GM18507 (cell line): ENCODE results near the gene RBM6.
"Not testable (repeated sequence)": the region's sequence is repeated elsewhere in the genome, so short reads cannot be mapped to it uniquely, and the experiment has no call there.

Experiments
- DNase-seq: peaks from one replicate; pipeline ENCODE4 v3.0.0; 2011; ENCODE audit warnings: low read depth; ENCODE audit not compliant: insufficient read length; ENCODE audit errors: extremely low spot score
- FAIRE-seq: peaks from 2 replicates; lab custom pipeline; 2011; peaks lifted over from hg19 to GRCh38; lab: Jason Lieb, UNC

RBM6 gene

DNA sequence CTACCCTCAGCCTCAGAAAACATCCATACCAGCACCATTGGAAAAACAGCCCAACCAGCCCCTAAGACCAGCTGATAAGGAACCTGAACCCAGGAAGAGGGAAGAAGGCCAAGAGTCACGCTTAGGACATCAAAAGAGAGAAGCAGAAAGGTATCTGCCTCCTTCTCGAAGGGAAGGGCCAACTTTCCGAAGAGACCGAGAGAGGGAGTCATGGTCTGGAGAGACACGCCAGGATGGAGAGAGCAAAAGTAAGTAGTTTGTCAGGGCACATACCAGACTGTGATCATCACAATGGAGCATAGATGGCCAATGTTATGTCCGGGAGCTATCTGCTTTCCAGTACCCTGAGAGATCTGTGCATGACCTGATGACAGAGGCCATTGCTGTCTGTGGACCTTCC, 117.8 kb downstream of the RBM6 start:
- DNase-seq (no peak), FAIRE-seq (no peak)

DNA sequence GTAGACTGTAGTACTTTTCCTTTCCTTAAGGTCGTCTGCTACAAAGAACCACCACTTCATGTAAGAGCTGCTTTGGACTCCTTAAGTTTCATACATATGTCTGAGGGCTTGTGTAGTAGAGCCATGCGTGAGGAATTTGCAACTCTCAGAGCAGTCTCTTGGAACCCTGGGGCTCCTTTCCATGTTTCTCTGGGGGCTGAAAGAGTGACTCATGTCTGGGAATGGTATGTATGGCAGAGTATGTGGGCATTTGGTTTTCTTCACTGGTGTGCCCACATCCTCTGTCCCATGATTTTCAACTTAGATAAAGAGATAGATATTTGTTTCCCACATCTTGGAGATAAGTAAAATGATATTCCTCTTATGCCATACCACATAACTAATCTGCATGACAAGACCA, 128.2 kb downstream of the RBM6 start:
- no peak for DNase-seq
- no peak for FAIRE-seq

DNA sequence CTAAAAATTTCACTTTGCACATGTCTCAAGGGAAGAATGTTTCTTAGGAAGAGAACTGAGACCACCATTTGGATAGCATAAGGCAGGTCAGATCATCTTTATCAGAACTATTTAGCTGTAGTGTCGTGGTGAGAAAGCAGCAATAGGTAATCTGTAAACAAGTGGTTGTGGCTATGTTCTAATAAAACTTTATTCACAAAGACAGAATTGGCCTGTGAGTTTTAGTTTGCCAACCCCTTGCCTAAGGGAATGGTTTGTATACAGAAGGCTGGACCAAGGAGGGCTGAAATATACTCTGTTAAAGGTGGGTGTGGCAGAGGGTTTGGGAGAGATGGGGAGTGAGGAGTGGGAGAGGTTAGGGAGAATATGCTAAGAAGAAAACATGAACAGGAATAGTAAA, 138.1 kb downstream of the RBM6 start:
- no peak for DNase-seq
- FAIRE-seq = no peak

DNA sequence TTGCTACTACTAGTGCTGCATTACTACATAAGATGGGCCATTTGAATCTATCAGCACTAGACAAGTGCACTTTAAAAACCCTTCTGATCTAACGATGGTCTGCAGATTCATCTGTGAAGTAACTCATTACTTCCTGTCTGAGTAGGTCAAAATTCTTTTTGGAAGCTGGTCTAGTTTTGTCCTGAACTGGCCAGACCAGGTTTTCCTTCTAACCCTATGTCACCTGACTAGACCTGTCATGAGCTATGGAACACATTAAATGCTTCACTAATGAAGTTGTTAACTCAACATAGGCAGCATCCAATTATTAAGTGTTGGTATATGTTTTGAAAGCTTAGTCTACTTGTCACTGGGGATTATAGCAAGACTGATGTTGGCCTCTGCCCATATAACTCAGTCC, 138.7 kb downstream of the RBM6 start:
- no peak for DNase-seq
- FAIRE-seq = no peak

DNA sequence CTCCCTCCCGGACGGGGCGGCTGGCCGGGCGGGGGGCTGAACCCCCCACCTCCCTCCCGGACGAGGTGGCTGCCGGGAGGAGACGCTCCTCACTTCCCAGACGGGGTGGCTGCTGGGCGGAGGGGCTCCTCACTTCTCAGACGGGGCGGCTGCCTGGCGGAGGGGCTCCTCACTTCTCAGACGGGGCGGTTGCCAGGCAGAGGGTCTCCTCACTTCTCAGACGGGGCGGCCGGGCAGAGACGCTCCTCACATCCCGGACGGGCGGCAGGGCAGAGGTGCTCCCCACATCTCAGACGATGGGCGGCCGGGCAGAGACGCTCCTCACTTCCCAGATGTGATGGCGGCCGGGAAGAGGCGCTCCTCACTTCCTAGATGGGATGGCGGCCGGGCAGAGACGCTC, 145.0 kb downstream of the RBM6 start:
- not testable (repeated sequence) for DNase-seq, FAIRE-seq

DNA sequence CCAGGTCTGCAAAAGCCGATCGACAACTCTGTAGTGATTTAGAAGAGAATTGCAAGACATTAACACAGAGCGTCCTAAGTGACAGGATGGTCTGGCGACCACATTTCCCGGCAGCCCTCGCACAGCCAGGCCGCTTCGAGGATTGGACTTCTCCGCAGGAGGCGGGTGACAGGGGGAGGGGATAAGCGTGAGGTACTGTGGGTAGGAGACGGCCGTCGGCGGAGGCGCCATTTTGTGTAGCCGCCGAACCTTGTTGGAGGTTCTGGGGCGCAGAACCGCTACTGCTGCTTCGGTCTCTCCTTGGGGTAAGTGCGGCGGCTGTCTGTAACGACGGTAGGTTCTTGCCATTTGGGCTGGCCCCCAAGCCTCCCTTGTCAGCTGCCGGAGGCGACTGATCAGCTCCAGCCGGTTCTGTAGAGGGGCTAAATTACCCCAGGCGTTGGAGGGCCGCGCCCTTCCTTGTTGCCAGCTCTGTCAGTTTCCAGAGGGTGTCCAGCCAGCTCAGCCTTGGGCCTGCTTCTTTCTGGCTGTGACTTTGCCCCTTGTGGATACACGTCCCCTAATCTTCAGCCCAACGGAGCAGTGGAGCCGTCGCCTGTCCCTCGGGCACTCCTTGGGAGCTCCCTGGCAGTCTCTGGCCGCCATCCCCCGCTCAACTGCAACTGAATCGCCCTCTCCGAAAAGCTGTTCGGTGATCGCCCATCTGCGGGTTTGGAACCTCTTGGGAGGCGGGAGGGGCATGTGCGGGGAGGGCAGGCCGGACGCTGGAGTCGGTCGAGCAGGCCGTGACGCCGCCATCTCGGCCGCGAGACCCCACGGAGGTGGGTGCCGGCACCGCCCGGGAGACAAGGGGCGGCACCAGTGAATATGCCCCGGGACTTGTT, 149.0 kb downstream of the RBM6 start, which contains the start of gene RBM5:
Gene RBM5, plus strand, starts transcription at position 195 of the 884 bp plus-strand sequence. CDS start 1,516 bp downstream, outside the sequence.
- DNase-seq (peak; percentile 91), FAIRE-seq (peak; percentile 99)

DNA sequence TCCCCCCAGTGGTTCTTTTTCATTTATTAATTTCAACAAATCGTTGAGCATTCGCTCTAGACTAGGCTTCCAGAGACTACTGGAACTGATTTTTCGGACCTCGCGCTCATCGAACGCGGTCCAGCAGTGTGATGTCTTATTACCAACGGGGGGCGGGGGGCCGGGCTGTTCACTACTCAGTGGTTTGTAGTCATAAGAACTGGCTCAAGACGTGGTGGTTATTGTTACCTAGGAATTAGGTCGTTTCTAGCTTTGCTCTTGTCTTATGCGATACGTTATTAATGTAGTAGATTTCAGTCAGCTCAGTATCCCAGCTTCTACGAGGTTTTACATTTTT, 149.6 kb downstream of the RBM6 start:
- DNase-seq (no peak), FAIRE-seq (peak; percentile 70)

DNA sequence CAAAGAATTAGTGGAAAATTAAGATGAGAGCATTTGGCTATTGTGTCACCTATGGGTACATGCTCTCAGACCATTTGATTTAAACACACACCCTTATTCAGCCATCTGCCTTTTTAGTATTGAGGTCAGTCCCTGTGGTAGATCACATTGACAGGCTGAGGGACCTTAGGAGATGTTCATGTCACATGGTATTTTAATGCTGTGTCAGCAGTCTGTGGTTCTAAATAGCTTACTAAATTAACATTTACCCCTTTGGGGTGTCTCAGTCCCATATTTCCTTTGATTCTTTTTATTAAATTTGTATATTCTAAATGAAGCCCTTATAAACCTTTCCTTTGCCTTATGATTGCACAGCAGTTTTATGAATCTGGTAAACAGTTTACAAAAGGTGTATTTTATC, 151.0 kb downstream of the RBM6 start:
- DNase-seq (no peak), FAIRE-seq (no peak)

DNA sequence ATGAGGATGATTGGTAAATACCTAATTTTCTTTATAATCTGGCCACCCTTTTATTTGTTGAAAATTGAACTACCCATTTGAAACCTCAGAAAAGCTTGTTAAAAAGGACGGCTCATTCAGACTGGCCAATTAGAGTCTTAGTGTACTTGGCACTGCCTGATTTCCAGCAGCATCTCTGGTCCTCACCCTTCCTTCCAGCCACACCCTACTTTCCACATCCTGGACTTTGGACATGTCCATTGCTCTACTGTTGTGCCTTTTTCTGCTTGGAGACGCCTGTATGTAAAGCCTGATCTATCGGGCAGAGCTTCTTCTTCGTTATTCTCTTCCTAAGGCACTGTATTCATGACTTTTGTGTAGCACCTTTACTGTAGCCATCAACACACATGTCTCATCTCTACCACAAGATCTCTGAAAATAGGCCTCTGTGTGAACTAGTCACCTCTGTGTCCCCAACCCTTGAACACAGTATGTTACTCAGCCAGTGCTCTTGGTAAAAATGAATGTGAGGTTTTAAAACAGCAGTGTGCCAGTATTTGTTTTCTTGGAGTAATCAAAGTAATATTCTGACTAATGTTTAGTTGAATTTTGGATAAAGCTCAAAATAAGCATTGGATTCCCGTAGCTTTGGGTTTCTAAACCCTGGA, 155.5 kb downstream of the RBM6 start:
- no peak for DNase-seq

DNA sequence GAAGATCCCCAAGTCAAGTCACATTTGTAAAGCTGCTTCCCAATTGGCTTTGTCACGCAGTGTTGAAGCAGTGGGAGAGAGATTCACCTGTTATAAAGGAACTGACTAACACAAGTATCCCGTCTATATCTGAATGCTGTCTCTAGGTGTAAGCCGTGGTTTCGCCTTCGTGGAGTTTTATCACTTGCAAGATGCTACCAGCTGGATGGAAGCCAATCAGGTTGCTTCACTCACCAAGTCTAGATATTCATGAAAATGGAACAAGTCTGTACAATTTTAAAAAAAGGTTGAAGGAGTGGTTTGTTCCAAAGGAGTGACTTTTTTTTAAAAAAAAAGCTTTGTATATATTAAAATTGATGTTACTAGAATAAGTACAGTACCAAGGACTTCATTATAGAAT, 160.4 kb downstream of the RBM6 start:
- FAIRE-seq = no peak
- no peak for DNase-seq

More for the DNA sequence above, 155.5 kb downstream of the RBM6 start:
- no peak for FAIRE-seq

DNA sequence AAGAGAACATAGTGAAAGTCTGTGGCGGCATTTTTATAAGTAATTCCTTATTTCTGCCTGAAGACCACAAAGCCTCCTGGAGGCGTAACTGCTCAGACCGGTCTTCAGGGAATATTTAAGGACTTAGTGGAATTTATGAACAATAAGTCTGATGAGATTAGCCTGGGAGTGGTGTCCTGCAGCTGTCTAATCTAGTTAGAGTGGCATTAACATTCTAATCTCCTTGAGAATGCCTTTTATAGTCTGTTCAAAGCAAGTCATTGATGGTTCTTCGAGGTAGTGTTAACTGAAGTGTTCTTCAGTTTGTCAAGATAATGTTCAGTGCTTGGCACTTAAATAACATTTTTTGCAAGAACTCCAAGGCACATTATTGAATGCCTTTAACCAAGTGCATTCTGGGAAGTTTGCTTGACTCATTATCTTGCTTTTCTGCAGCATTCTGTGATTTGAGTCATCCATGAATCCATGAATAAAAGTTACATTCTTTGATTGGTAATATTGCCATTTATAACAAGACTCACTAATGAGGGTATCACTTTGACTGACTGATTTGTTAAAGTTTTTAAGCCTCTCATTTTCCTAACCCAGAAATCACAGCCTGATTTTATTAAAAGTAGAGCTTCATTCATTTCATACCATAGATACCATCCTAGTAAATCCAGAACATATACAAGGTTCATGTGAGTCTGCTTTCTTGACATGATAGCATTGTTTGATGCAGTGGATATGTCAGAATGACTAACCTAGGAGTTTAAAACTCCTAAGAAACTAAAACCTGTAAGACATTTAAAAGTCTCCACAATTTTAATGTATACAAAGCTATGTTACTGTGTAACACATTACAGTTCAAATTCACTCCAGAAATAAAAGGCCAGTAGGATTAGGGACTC, 161.3 kb downstream of the RBM6 start:
- FAIRE-seq (no peak), DNase-seq (no peak)

DNA sequence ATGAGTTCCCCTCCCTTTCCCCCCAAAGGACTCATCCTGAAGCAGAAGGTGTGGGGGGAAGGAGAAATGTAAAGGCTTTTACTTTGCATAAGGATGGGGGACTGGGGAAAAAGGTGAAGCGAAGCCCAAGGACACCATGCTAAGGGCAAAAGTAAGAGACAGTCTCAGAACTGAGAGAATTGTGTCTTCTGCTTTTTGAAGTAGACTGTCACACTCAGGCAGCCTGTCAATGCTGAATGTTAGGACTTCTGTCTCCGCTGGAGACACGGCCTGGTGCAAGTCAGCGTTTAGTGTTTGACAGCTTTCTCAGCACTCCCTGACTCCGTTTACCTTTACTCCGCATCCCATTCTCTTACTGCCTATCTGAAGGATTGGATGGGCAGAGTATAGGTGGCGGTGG, 162.6 kb downstream of the RBM6 start:
- DNase-seq (no peak), FAIRE-seq (no peak)

DNA sequence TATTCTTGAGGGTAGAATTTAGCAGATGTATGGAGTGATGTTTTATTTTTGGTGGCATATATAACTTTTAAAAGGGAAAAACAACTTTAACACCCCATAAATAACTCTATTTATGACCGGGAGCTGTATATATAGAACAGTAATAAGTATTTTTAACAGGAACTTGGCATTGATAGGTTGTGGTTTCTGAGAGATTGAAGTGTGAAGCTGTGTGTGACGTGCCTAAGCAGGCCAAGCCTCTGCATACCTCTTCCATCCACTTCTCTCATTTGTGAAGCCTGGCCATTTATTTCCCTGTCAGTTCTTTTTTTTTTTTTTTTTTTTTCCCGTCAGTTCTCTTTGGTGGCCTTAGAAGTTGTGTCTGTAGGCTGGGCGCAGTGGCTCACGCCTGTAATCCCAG, 171.8 kb downstream of the RBM6 start:
- no peak for DNase-seq
- FAIRE-seq = no peak

DNA sequence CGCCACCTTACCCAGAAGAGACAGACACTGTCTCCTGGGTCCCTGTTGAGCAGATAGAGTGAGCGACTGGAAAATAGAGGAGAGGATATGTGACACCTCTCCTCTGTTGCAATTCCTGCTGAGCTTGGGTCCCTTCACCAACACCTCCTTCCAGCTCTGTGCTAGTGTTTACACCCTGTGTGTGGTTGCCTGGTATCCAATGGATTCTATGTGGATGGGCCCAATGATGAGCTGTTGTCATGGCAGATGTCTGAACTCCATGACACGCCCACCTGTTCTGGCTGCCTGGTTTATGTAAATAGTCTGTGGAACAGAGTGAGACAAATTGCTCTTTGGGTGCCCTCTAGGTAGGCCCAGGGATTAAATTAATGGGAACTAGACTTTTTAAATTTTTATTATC, 172.5 kb downstream of the RBM6 start:
- DNase-seq (no peak), FAIRE-seq (no peak)

DNA sequence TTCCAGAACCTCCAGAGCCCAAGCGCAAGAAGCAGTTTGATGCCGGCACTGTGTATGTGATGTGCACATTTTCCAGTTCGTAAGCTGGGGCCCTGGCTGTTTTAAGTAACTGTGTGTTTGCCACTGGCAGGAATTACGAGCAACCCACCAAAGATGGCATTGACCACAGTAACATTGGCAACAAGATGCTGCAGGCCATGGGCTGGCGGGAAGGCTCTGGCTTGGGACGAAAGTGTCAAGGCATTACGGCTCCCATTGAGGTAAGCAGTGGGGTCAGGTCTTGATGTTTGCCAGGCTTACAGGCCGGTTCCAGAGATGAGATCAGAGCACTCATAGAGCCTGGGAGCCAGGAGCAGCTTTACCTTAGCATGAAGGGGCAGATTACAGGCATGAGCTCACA, 177.2 kb downstream of the RBM6 start:
- DNase-seq (no peak), FAIRE-seq (no peak)

DNA sequence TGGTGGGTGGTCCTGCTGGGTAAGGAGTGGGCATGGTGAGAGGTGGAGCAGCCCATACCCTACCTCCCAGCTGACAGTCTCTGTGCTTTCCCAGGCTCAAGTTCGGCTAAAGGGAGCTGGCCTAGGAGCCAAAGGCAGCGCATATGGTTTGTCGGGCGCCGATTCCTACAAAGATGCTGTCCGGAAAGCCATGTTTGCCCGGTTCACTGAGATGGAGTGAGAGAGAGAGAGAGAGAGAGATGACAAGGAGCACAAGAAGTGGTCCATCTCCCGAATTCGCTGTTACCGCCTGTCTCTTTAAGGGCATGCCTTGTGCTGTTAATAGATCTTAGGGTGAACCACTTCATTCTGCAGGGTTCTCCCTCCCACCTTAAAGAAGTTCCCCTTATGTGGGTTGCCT, 178.3 kb downstream of the RBM6 start:
- FAIRE-seq (no peak), DNase-seq (no peak)

DNA sequence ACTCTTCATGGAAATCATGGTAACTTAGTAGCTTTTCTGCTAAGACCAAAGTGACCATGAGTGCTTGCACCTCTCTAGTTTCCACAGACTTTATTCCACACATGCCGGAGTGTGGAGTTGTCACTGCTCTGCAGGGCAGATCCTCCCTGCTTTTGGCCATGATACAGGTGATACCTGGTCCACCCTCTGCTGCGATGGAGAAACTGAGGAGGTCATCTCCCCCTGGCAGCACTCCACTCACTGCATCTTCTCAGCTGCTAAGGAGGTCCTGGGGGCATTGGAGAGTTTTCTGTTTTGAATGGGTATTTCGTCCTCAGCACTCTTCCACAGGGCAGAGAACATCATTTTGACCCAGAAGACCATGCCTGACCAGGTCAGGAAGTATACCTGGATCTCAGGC, 179.8 kb downstream of the RBM6 start:
- no peak for FAIRE-seq
- no peak for DNase-seq

DNA sequence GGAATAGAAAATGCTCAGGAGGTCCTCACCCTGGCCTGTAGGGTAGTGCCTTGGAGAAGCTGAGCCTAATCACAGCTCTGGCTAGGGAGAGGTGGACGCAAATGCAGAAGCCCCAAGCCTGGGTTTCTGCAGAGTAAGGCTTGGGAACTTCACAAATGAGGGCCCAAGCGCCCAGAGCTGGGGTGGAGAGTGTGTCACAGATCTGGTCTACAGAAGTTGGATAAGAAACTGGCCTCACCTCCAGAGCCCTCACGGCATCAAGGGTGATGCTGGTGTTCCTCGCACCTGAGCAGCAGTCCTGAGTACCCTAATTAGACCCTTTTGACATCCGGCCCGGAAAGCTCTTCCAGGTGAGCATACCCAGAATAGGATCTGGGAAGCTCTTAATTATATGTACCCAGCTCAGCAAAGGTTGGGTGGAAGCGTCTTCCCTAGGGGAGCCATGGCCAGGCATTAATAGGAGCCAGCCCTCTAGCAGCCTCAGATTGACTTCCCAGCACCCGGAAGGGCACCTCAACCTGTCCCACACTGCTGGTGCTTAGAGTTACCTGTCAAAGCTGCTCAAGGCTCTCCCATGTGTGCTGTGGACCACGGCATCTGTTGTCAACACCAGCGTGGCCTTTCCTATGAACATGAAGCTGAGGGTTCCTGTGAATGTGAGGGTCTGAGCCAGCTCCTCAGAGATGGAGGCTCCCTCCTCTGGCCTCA, 180.6 kb downstream of the RBM6 start:
- FAIRE-seq (no peak), DNase-seq (no peak)
